ENCODE data around the gene TEX29.
A peak's percentile ranks its signal among the peaks of the same experiment; 100 is the strongest.

Gene TEX29

GRCh38 chr13:111319998-111320911 lies at the start of gene TEX29:
TEX29 (plus strand) TSS chr13:111320642; CDS start chr13:111320891, 249 bp downstream.
- DNase-seq: peak in 1 of 2 experiments; percentile 7

- DNase-seq: no peak
Measured at GRCh38 chr13:111270765-111271698, 49.4 kb upstream of the TEX29 start.

- DNase-seq: no peak
Measured at GRCh38 chr13:111272117-111272516, 48.3 kb upstream of the TEX29 start.

GRCh38 chr13:111275382-111275781 lies 45.1 kb upstream of the TEX29 start:
- DNase-seq: no peak

GRCh38 chr13:111275995-111276618 lies 44.3 kb upstream of the TEX29 start:
- no peak for DNase-seq

- DNase-seq: no peak
Measured at GRCh38 chr13:111278258-111278657, 42.2 kb upstream of the TEX29 start.

- no peak for DNase-seq
Measured at GRCh38 chr13:111278743-111279652, 41.4 kb upstream of the TEX29 start.

GRCh38 chr13:111280226-111280625 lies 40.2 kb upstream of the TEX29 start:
- DNase-seq: no peak

- DNase-seq: no peak
Measured at GRCh38 chr13:111280681-111281585, 39.5 kb upstream of the TEX29 start.

- no peak for DNase-seq
Measured at GRCh38 chr13:111281751-111282311, 38.6 kb upstream of the TEX29 start.

GRCh38 chr13:111282425-111282824 lies 38.0 kb upstream of the TEX29 start:
- DNase-seq: no peak

GRCh38 chr13:111282997-111283396 lies 37.4 kb upstream of the TEX29 start:
- no peak for DNase-seq

- DNase-seq: no peak
Measured at GRCh38 chr13:111283457-111283856, 37.0 kb upstream of the TEX29 start.

- no peak for DNase-seq
Measured at GRCh38 chr13:111283991-111284390, 36.5 kb upstream of the TEX29 start.

GRCh38 chr13:111284565-111284964 lies 35.9 kb upstream of the TEX29 start:
- no peak for DNase-seq

- DNase-seq: no peak
Measured at GRCh38 chr13:111286162-111286561, 34.3 kb upstream of the TEX29 start.

GRCh38 chr13:111286749-111287148 lies 33.7 kb upstream of the TEX29 start:
- DNase-seq: no peak

- DNase-seq: no peak
Measured at GRCh38 chr13:111287201-111287600, 33.2 kb upstream of the TEX29 start.

GRCh38 chr13:111288276-111288675 lies 32.2 kb upstream of the TEX29 start:
- no peak for DNase-seq

- no peak for DNase-seq
Measured at GRCh38 chr13:111289251-111289650, 31.2 kb upstream of the TEX29 start.

- DNase-seq: no peak
Measured at GRCh38 chr13:111291908-111292307, 28.5 kb upstream of the TEX29 start.

Data from activated T-cell treated with anti-CD3 and anti-CD28 coated beads, Interleukin-2, amount 50 U/mL, for 48 hours (primary cell).